ENCODE results near the gene COBL.

The COBL gene

GRCh38 chr7:51162724-51163329 is 153.8 kb downstream of the COBL start:
- H3K27me3 ChIP-seq (ENCODE audit: insufficient read depth, poor library complexity, severe bottlenecking) = no peaks in the 10 kb centered on the region
- H3K4me1 ChIP-seq (ENCODE audit: insufficient read depth, poor library complexity, severe bottlenecking) = no peaks in the 10 kb centered on the region
- ATAC-seq (ENCODE audit: low read depth) (peak; percentile 97), DNase-seq (ENCODE audit: low spot score) (no peak)
- H3K27ac ChIP-seq (ENCODE audit: poor library complexity, severe bottlenecking) = no peak overlapping the region
- no peaks in the 10 kb centered on the region for H3K36me3 ChIP-seq (ENCODE audit: low read depth)
- no peak overlapping the region for H3K4me3 ChIP-seq (ENCODE audit: severe bottlenecking)
- no peaks in the 10 kb centered on the region for H3K9me3 ChIP-seq (ENCODE audit: severe bottlenecking)
- TF ChIP-seq, protein P1, sequence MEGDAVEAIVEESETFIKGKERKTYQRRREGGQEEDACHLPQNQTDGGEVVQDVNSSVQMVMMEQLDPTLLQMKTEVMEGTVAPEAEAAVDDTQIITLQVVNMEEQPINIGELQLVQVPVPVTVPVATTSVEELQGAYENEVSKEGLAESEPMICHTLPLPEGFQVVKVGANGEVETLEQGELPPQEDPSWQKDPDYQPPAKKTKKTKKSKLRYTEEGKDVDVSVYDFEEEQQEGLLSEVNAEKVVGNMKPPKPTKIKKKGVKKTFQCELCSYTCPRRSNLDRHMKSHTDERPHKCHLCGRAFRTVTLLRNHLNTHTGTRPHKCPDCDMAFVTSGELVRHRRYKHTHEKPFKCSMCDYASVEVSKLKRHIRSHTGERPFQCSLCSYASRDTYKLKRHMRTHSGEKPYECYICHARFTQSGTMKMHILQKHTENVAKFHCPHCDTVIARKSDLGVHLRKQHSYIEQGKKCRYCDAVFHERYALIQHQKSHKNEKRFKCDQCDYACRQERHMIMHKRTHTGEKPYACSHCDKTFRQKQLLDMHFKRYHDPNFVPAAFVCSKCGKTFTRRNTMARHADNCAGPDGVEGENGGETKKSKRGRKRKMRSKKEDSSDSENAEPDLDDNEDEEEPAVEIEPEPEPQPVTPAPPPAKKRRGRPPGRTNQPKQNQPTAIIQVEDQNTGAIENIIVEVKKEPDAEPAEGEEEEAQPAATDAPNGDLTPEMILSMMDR (IDR thresholded peaks at IDR 0.05; ENCODE audit: poor library complexity, severe bottlenecking) = peak; percentile 91

DNA sequence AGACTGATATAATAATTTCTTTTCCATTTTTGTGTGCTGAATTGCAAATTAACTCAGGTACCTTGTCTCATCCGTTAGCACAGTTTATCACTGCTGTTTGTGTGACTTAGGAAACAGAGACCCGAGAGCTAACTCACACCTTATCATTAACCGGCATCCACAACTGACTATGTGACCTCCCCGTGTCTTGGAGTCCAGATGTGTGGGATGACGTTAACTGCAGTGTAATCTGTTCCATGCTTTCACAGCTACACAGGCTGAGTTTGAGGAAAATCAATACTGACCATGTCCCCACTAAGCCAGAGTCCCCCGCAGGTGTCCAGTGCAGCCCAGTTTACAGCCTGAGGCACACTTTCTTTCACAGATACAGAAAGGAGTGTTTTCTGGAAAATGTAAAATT is 154.7 kb downstream of the COBL start:
- H3K36me3 ChIP-seq (ENCODE audit: low read depth) = no peaks in the 10 kb centered on the region
- no peak overlapping the region for H3K4me3 ChIP-seq (ENCODE audit: severe bottlenecking)
- TF ChIP-seq, protein P1 (IDR thresholded peaks at IDR 0.05; ENCODE audit: poor library complexity, severe bottlenecking) = no peak
- H3K27me3 ChIP-seq (ENCODE audit: insufficient read depth, poor library complexity, severe bottlenecking) = no peaks in the 10 kb centered on the region
- no peaks in the 10 kb centered on the region for H3K9me3 ChIP-seq (ENCODE audit: severe bottlenecking)
- no peak for ATAC-seq (ENCODE audit: low read depth)
- no peaks in the 10 kb centered on the region for H3K4me1 ChIP-seq (ENCODE audit: insufficient read depth, poor library complexity, severe bottlenecking)
- DNase-seq (ENCODE audit: low spot score) = no peak
- no peak overlapping the region for H3K27ac ChIP-seq (ENCODE audit: poor library complexity, severe bottlenecking)

DNA sequence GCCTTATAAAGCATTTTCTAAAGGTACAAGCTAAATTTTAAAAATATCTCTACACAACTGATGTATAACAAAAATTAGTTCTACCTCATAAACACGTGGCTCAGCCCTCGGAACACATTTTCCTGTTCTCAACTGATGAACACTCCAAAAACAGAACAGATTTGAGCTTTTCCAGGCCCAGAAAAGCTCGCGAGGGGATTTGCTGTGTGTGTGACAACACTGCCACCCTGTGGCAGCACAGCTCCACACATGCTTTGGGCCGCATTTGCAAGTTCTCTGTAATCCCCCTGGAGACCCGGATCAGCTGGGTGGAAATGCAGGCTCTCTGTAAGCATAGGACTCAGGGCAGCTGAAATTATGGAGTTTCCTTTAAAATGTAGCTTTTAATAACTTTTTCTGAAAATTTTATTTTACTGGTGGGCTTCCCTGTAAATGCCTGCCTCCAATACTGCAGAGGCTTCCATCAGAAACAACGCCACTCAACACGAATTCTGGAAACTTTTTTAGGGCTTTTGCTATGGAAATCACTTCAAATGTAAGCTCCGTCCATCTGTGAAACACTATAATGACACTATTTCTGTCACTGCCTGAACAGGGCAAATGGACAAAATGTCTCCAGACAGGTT is 155.5 kb downstream of the COBL start:
- Histone ChIP-seq H3K4me3 (ENCODE audit: severe bottlenecking) (no peak overlapping the region), H3K36me3 (ENCODE audit: low read depth) (no peaks in the 10 kb centered on the region), H3K27me3 (ENCODE audit: insufficient read depth, poor library complexity, severe bottlenecking) (no peaks in the 10 kb centered on the region), H3K27ac (ENCODE audit: poor library complexity, severe bottlenecking) (no peak overlapping the region), H3K9me3 (ENCODE audit: severe bottlenecking) (no peaks in the 10 kb centered on the region), H3K4me1 (ENCODE audit: insufficient read depth, poor library complexity, severe bottlenecking) (no peaks in the 10 kb centered on the region)
- TF ChIP-seq, protein P1 (IDR thresholded peaks at IDR 0.05; ENCODE audit: poor library complexity, severe bottlenecking) = peak; percentile 97
- ATAC-seq (ENCODE audit: low read depth) (peak; percentile 49; the same call in 2 of the 3 replicates), DNase-seq (ENCODE audit: low spot score) (no peak)

GRCh38 chr7:51160411-51160810 is 156.2 kb downstream of the COBL start:
- TF ChIP-seq, protein P1 (IDR thresholded peaks at IDR 0.05; ENCODE audit: poor library complexity, severe bottlenecking) = no peak
- H3K9me3 ChIP-seq (ENCODE audit: severe bottlenecking) = no peaks in the 10 kb centered on the region
- ATAC-seq (ENCODE audit: low read depth) (no peak), DNase-seq (ENCODE audit: low spot score) (no peak)
- no peaks in the 10 kb centered on the region for H3K36me3 ChIP-seq (ENCODE audit: low read depth)
- no peak overlapping the region for H3K27ac ChIP-seq (ENCODE audit: poor library complexity, severe bottlenecking)
- no peaks in the 10 kb centered on the region for H3K4me1 ChIP-seq (ENCODE audit: insufficient read depth, poor library complexity, severe bottlenecking)
- no peak overlapping the region for H3K4me3 ChIP-seq (ENCODE audit: severe bottlenecking)
- H3K27me3 ChIP-seq (ENCODE audit: insufficient read depth, poor library complexity, severe bottlenecking) = no peaks in the 10 kb centered on the region
